Measurements from ENCODE around the gene TULP1. TPM values are rescaled to one million over a fixed set of nuclear protein-coding genes. Genes with fewer than 3 reads are reported as not detected.
A peak's percentile ranks its signal among the peaks of the same experiment; 100 is the strongest.

The TULP1 gene
- total and polyA plus RNA-seq, 2 of the 8 experiments (the other 6 are each of a cell fraction or from before 2014, with no cell fraction given), result 3.2 to 6.8 TPM

- Histone ChIP-seq H4K91ac (replicated peaks; ENCODE audit: insufficient read length, low read length) (peak overlapping the region; percentile 7), H4K8ac (ENCODE audit: extremely low read depth, insufficient read depth, low read length) (peak overlapping the region; percentile 23; the same call in 1 of the 2 replicates), H3K9me3 (ENCODE audit: insufficient read depth in 2 of 2, low read depth in 1 of 2, low read length in 1 of 2) (no peaks in the 10 kb centered on the region), H3K4me3 (ENCODE audit: extremely low read depth in 1 of 4, insufficient read depth in 2 of 4, low read depth in 3 of 4, low read length in 4 of 4) (no peak overlapping the region), H2AK5ac (ENCODE audit: low read depth, low read length) (peak overlapping the region; percentile 98), H3K4ac (replicated peaks; ENCODE audit: insufficient read length, low read depth, low read length) (peak overlapping the region; percentile 71), H3K79me2 (ENCODE audit: control insufficient read depth in 1 of 2, insufficient read depth in 2 of 2, low read length in 2 of 2) (peaks cover 0 to 41% of the 10 kb centered on the region in 2 experiments; a peak in 2 of 4 replicates), H3K79me1 (ENCODE audit: low read depth, low read length) (peaks cover 16% of the 10 kb centered on the region), H2BK5ac (ENCODE audit: low read depth, low read length) (peak overlapping the region; percentile 69; the same call in 1 of the 2 replicates), H3K4me2 (ENCODE audit: insufficient read depth in 1 of 2, low read depth in 2 of 2, low read length in 2 of 2) (peak overlapping the region in 1 of 2 experiments; percentile 13; a peak in 1 of 4 replicates), H3K56ac (replicated peaks; ENCODE audit: insufficient read length, low read depth, low read length) (no peak overlapping the region), H3K23ac (ENCODE audit: insufficient read length) (no peak overlapping the region), H4K20me1 (replicated peaks in 1 of 2; ENCODE audit: control insufficient read depth in 1 of 2, insufficient read depth in 2 of 2, low read length in 2 of 2) (peaks cover 15 to 29% of the 10 kb centered on the region in 2 experiments), H3K36me3 (ENCODE audit: control insufficient read depth in 2 of 4, insufficient read depth in 4 of 4, low read length in 3 of 4) (no peaks in the 10 kb centered on the region), H3K4me1 (replicated peaks in 1 of 4; ENCODE audit: control insufficient read depth in 3 of 4, insufficient read depth in 4 of 4, low read length in 3 of 4) (peaks cover 22 to 63% (median 55%) of the 10 kb centered on the region in 4 experiments), H2BK20ac (ENCODE audit: low read length) (peak overlapping the region; percentile 40; the same call in 1 of the 2 replicates), H3K9ac (replicated peaks in 1 of 4; ENCODE audit: extremely low read depth in 1 of 4, low read depth in 3 of 4, low read length in 3 of 4) (no peak overlapping the region), H2BK120ac (replicated peaks; ENCODE audit: low read depth, low read length) (peak overlapping the region; percentile 2), H3K14ac (ENCODE audit: insufficient read length) (no peak overlapping the region), H2AFZ (ENCODE audit: low read length) (no peak overlapping the region), H3K27ac (ENCODE audit: low read depth, low read length) (no peak overlapping the region), H3K18ac (ENCODE audit: extremely low read depth, low read length) (peak overlapping the region; percentile 26; the same call in 1 of the 2 replicates), H4K5ac (ENCODE audit: insufficient read length, low read depth, low read length) (no peak overlapping the region), H2BK12ac (ENCODE audit: low read depth, low read length) (peak overlapping the region; percentile 52), H3K23me2 (ENCODE audit: low read depth, low read length) (peaks cover 8% of the 10 kb centered on the region), H3K27me3 (replicated peaks in 1 of 4; ENCODE audit: control insufficient read depth in 3 of 4, extremely low read depth in 1 of 4, insufficient read depth in 3 of 4, low read length in 3 of 4) (peaks cover 0 to 6% (median 2%) of the 10 kb centered on the region in 4 experiments; a peak in 3 of 7 replicates), H2BK15ac (ENCODE audit: low read length) (peak overlapping the region; percentile 93; the same call in 1 of the 2 replicates)
- ChIA-PET CTCF (ENCODE audit: partially characterized antibody) (interaction anchor here (1.0 to 2.4 kb wide), 2 partner anchors 21 to 29 kb away, joined by 3 to 8 read pairs; no protein-coding TSS in a partner anchor), POLR2A (ENCODE audit: partially characterized antibody) (interaction anchor here (37.6 kb wide), 1 partner anchor 16 kb away, joined by 1319 read pairs; the partner anchor contains the start of gene RPL10A)
- DNase-seq (ENCODE audit: low read depth in 1 of 2, low spot score in 2 of 2), result no peak
- WGBS, 2 experiments (ENCODE audit: extremely low coverage in 1 of 2, insufficient coverage in 1 of 2, insufficient read length in 1 of 2, insufficient replicate concordance in 2 of 2, low coverage in 1 of 2, low lambda C conversion rate in 2 of 2, missing lambda C conversion rate in 1 of 2), result 89% methylated on average over 28 of the region's 28 CpGs; no CpG with 5 or more reads in 1 of the 2 experiments
- FAIRE-seq, result no peak
- no peak for TF ChIP-seq FOSL1 (IDR thresholded peaks at IDR 0.05; ENCODE audit: insufficient read depth, low read depth, low read length)
- TF ChIP-seq YY1 (IDR thresholded peaks at IDR 0.05; ENCODE audit: low read depth, low read length), result no peak
- TF ChIP-seq PHF8 (conservative IDR thresholded peaks at IDR 0.05; ENCODE audit: low read depth, low read length), result no peak
- no peak for TF ChIP-seq RAD21 (IDR thresholded peaks at IDR 0.05 in 1 of 2, conservative IDR thresholded peaks at IDR 0.05 in 1 of 2; ENCODE audit: low read depth in 2 of 2, low read length in 2 of 2)
- no peak for TF ChIP-seq EGR1 (IDR thresholded peaks at IDR 0.05; ENCODE audit: borderline replicate concordance, low read depth, low read length)
- no peak for TF ChIP-seq ATF3 (IDR thresholded peaks at IDR 0.05; ENCODE audit: insufficient read depth, low read depth, low read length)
- no peak for TF ChIP-seq CTBP2 (IDR thresholded peaks at IDR 0.05; ENCODE audit: borderline replicate concordance, insufficient read depth, insufficient read length, low read length)
- TF ChIP-seq BRCA1 (IDR thresholded peaks at IDR 0.05; ENCODE audit: low read depth, low read length), result no peak
- TF ChIP-seq NRF1 (IDR thresholded peaks at IDR 0.05; ENCODE audit: low read depth, low read length), result no peak
- no peak for TF ChIP-seq NANOG (IDR thresholded peaks at IDR 0.05; ENCODE audit: insufficient read depth, low read depth, low read length, poor library complexity, severe bottlenecking)
Measured at GRCh38 chr6:35493307-35493983, 19.3 kb downstream of the TULP1 start.
